Activated CD4-positive, alpha-beta T cell treated with anti-CD3 and anti-CD28 coated beads for 24 hours (primary cell): ENCODE data around the gene EP400.
"Not testable (repeated sequence)": the region's sequence is repeated elsewhere in the genome, so short reads cannot be mapped to it uniquely, and the experiment has no call there.

Experiments used
- DNase-seq, 2 donors: peaks; one replicate each; pipeline ENCODE4 v3.0.0-alpha.2; 2020; ENCODE audit warnings: low read depth in 2 of 2

The EP400 gene

DNA sequence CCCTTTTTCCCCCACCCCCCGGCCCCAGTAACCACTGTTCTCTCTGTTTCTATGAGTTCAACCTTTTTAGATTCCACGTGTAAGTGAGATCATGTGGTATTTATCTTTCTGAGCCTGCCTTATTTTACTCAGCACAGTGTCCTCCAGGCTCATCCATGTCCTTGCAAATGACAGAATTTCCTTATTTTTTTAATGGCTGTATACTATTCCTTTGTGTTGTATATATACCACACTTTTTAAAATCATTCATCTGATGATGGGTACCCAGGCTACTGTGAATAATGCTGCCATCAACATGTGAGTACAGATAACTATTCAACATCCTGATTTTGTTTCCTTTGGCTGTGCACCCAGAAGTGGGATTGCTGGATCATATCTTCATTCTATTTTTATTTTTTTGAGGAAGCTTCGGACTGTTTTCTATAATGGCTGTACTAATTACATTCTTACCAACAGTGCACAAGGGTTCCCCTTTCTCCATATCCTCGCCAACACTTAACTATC is 139.7 kb downstream of the EP400 start:
- DNase-seq, result no peak

DNA sequence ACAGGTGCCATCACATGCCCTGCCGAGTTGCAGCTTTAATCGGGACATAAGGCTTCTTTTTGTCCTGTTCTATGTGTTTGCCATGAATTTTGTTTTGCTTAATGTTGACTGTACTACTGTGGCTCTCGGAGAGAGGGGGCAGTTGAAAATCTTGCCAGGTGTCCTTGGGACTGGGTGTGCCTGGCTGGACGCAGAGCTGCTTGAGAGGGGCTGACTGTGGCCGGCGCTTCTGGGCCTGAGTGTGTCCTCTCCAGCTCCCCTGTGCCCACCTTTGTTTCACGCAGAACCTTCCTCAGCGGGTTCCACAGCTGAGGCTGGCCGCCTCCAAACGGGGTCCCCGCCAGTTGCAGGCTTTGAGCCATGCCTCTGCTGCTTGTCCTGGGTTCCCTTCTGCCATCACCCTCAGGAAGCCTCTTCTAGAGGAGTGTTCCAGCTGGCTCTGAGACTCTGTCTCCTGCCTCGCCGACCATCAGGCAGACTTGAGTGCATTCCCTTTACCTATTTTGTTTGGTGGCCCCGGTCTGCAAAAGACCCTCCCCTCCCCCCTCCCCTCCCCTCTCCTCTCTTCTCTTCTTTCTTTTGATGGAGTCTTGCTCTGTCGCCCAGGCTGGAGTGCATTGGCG is 144.6 kb downstream of the EP400 start:
- DNase-seq, result no peak

DNA sequence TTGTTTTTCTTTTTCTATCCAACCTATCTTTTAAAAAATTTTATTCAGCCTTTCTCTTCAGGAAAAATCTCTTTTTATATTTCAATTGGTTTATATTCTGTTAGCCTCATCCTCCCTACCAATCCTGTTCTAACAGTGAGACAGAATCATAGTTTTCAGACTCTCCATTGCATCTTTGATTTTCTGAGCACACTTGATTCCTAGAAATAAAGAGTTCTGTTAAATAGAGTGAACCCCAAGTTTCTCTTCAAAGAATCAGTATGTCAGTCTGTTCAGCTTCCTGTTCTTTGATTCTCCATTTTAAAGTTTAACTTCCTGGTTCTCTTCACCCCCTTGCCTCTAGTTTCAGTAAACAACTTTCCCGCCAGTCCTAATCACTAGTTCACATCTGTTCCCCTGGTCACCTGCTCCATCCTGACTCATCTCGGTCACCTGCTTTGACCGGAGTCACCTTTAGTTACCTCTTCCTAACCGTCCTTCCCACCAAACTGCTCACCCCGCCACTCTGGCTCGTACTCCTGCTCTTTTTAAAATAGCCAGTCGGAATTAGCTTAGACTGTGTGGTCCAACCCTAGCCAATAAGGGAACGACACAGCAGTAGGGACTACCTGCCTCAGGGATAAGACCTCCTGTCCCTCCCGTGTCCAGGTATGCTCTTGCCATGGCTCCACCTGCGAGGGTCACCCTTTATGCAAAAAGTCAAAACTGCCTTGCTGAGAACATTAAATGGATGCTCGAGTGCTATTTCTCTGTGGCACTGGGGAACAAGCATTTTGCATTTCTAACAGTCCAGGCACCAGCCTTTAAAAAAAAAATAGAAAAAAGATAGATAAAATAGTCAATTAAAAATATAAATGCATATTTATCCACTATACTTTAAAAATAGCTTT is 146.0 kb downstream of the EP400 start:
- no peak for DNase-seq

DNA sequence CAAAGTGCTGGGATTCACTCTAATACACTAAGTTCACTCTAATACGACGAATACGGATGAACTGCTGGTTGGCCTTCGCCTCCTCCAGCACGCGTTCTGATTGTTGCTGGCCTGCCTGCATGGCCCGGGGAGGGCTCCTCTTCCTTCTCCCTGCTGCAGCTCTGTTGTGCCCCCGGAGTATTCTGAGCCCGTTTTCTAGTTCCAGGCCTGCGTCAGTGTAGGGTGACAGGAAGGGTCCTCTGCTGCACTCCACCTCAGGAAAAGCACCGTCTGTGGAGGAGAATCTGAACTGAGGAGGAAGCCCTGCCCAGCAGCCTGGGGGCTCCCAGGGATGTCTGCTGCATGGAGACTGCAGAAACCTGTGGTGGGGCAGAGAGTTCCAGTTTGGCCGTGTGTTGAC is 150.0 kb downstream of the EP400 start:
- DNase-seq, result no peak

DNA sequence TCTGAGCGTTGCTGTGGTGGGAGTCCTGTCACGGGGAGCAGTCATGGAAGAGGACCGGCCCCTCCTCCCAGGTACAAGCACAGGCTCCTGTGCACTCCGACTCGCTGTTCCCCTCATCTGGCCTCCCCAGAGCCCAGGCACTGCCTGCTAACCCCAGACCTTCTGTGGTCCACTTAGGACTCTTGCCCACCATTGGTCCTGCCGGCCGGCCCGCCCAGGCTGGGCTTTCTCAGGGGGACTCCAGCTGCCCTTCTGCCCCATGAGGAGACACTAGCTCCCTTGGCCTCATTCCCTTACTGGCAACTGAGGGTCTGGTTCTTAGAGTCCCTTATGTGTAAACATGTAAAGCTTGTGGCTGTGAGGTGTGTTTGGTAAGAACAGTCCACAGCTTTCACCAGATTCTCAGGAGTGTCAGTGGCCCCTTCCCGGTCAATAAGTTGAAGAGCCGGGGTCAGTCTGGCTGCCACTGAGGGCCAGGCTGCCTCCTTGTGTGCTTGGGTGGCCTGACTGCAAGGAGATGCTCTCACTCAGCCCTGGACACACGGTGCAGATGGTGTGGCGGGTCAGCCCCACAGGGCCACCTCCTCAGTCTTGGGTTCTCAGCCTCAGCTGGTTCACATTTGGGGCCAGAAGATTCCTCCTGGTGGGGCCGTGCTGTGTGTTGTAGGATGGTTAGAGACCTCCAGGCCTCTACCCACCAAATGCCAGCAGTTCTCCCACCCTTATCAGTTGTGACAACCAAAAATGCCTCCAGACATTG is 150.7 kb downstream of the EP400 start:
- DNase-seq, result no peak

DNA sequence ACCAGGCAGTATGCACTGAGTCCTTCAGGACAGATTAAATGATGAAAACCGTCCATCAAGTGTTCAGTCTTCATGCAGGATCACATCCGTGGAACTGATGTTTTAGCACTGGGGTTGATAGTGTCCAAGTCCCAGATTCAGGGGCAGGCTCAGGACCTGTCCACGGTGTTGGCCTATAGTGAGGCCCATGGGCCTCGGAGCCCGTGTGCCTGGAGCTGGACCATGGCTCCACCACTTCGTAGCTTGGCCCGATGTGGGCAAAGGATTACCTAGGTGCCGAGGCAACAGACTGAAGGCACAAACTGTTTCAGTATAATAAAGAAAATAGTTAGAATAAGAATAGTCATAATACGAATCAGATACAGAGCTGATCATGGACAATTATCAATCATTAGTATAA is 152.6 kb downstream of the EP400 start:
- no peak for DNase-seq

DNA sequence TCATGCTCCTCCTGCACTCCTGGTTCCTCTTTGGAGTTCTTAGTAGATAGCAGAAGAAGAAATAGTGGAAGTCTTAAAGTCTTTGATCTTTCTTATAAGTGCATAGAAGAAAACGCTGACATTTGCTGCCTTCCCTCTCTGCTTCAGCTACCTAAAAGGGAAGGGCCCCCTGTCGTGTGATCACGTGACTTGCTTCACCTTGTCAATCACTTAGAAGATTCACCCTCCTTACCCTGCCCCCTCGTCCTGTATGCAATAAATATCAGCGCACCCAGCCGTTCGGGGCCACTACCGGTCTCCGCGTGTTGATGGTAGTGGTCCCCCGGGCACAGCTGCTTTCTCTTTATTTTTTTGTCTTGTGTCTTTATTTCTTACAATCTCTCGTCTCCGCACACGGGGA is 153.3 kb downstream of the EP400 start:
- not testable (repeated sequence) for DNase-seq

DNA sequence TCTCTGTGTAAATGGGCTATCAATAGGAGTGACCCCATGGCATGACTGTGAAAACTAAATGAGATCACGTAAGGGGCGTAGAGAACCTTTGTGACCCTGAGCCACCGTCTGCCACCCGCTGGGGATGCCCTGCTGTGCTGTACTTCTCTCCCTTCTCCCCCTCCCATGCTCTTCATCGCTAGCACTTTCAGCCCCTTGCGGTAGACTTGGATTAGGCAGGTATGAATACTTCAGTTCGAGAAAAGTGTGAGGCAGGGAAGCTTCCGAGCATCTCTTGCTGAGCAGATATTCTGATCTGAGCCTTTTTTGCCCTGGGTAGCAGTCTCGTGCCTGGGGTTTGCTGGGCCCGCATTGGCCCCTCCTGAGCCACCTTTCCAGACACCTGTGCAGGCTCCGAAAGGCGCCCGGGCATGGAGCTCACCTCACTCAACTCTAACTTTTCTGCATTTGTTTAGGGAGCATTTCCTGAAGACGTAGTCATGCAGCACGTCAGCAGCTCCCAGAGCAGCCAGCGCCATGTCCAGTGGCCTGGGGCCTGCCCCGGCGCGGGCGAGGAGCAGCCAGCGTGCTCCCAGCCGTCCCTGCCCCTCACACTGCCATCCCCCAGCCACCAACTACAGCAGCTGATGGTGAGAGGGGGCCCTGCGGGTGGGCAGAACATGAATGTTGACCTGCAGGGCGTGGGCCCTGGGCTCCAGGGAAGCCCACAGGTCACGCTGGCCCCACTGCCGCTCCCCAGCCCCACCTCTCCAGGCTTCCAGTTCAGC is 154.0 kb downstream of the EP400 start:
- no peak for DNase-seq

DNA sequence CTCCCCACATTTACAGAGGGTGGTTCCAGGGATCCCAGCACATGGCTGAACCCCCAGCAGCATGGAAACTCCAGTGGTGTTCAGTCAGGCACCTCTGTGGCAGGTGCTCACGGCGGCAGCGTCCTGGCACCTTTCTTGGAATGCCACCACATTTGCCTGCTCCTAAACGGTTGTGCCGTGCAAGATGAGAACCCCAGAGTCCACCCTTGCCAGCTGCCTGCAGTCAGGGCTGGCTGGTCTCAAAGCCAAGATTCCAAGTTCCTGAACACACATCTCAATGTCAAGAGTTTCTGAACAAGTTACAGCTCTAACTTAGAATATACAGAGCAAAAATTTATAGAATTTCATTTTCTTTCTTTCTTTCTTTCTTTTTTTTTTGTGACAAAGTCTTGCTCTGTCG is 155.7 kb downstream of the EP400 start:
- no peak for DNase-seq

DNA sequence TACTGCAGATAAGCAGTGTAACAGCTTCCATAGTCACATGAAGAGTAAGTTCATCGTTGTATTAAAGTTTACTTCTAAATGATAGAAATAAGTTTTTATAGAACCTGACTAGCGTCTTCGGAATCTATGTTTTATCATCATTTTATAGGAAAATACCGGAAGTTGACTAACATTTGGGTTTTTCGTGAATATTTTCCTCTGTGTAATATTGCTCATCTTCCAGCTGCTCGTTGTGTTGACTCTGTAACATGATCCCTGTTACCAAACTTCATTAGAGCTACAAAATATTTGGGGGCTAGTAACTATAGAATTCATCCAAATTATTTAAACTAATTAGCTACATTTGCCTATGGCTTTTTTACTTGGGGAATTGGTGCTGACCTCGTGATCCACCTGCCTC is 157.2 kb downstream of the EP400 start:
- no peak for DNase-seq

DNA sequence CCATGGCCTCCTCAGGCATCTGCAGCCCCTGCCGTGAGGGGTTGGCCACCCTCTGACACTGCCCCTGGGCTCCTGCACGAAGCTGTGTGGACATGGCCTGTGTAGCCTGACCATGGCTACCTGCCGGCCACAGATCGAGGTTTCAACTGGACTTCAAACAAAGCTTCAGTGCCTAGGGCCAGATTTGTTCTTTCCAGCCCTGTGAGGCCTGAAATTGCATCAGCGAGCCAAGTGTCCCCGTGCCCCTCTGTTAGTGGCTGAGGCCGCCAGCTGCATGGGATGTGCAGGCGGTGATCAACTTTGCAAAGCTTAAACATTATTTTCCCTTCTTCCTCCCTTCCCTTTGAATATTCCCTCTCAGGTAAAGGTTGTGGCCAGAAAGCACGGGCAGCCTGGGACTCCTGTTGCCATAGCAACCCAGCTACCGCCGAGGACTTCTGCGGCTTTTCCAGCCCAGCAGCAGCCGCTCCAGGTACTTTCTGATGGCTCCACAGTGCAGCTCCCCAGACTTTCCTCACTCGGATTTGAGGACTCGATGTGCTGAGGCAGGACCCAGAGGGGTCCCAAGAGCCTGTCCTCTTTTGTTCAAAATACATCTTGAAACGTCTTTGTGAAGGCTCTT is 158.6 kb downstream of the EP400 start:
- DNase-seq, result no peak

DNA sequence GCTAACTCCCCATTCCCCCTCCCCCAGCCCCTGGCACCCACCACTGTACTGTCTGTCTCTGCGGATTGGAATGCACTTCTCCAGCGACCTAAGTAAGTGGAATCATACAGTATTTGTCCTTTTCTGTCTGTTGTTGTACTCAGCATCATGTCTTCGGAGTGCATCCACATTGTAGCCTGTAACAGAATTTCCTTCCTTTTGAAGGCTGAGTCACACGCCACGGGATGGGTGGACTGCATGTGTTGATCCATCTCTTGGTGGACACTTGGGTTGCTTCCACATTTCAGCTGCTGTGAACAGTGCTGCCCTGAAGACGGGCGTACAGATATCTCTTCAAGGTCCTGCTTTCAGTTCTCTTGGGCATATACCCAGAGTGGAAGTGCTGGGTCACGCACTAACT is 160.0 kb downstream of the EP400 start:
- no peak for DNase-seq

DNA sequence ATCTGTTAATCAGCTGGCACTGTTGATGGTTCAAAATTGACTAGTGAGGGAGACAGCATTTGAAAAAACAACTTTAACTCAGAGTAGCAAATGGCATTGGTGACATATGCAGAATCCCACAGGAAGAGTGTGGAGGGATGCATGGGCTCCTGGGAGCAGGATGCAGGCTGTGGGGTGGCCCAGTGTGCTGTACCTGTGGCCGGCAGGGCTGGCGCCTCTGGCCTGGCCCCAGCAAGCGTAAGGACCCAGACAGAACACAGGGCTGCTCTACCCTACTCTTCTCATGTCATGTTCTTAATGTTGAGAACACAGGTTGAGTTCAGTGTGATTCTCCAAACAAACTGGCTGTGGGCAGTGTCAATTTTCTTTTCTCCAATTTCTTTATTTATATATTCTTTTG is 160.9 kb downstream of the EP400 start:
- no peak for DNase-seq

DNA sequence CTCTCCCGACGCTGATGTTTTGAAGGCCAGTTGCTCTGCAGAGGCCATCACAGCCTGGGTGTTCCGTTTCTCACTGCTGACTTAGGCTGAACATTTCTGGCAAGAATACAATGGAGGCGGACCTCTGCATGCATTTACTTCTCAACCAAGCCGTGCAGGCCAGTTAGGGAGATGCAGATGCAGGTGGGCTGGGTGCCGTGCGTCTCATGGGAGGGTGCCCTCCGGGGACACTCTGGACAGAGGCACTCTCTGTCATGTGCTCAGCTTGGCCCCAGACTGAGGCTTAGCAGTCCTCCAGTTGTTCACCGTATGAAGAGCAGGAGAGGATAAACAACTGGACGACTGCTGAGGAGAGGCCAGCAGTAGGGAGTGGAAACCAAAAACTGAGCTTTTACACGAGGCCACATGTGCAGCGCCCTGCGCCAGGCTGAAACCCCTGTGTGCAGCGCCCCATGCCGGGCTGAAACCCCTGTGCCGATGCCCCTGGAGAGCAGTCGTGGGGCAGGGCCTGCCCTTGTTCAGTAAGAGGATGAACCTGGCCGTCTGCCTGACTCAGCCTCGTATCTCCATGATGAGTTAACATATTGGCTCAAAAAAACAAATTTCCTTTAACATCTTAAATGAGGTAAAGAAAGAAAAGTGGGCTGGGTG is 162.0 kb downstream of the EP400 start:
- no peak for DNase-seq

DNA sequence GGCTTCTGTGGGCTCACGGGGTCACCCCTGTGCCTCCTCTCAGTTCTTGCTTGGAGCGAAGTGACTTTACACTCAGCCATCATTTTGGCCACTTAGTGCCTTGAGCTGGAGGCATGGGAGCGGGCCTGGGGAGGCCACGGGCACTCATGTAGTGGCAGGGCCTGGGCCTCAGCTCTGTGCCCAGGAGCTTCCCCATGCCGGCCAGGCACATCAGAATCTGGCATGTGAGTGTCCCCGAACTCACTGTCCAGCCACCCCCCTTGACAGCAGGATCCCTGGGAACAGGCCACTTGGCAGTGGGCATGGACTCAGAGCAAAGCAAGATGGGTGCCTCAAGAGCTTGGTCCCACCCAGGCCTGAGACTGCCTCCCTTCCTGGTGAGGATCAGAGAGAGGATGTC is 164.9 kb downstream of the EP400 start:
- no peak for DNase-seq

DNA sequence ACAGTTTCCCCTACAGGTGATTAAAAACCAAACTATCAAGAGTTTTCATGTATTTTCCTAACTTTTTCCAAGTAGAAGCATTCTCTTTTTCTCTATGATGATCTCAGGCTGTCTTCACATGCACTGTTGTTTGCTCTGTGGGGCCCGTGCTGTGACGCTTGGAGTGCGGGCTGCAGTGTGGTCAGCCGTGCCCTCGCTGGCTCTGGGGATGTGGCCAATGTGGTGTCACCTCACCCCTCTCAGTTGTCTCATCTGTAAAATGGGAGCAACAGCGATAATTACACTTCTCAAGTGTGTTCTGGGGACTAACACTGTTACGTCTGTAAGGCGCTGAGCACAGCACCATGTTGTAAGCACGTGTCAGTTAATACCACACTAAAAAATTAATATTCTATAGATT is 165.8 kb downstream of the EP400 start:
- no peak for DNase-seq

DNA sequence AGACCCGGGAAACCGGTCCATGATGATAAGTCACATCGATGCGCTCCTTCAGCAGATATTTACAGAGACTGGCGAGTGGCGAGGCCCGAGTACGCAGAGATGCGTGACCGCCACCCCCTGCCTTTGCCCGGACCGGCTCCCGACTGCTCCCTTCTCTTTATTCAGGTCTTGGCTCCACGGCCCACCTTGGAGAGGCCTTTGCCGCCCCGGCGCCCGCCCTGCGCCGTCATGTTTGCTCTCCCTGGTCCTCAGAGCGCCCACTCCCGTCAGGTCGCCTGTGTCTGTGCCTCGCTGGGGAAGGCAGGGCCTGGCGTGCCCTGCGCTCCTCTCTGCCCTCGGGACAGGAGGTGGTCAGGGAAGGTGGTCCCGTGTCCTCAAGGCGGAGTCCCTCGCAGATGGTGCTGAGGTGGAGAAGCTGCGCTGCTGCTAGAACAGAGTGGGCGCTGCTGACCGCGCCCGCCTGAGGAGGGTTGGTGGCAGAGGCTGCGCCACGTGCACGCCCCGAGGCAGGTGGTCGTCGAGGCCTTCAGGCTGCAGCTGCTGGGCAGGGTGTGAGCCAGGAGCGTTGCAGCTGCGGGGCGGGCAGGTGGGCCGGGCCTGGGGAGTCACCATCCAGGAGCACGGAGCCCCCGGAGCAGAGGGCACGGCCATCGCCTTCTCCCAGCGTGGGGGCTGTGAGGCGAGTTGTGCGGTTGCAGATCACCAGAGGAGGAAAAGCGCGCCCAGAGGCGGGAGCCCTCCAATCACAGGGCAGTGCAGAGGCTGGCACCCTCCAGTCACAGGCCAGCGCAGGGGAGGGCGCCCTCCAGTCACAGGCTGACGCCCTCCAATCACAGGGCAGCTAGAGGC is 167.2 kb downstream of the EP400 start:
- DNase-seq, result no peak

DNA sequence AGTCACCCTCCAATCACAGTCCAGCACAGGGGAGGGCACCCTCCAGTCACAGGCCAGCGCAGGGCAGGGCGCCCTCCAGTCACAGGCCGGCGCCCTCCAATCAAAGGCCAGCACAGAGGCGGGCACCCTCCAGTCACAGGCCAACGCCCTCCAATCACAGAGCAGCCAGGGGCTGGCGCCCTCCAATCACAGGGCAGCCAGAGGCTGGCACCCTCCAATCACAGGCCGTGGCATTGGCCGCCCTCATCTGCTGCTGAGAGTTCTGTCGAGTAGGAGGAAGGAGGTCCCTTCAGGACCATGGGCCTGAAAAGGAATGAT is 167.8 kb downstream of the EP400 start:
- DNase-seq, result no peak

DNA sequence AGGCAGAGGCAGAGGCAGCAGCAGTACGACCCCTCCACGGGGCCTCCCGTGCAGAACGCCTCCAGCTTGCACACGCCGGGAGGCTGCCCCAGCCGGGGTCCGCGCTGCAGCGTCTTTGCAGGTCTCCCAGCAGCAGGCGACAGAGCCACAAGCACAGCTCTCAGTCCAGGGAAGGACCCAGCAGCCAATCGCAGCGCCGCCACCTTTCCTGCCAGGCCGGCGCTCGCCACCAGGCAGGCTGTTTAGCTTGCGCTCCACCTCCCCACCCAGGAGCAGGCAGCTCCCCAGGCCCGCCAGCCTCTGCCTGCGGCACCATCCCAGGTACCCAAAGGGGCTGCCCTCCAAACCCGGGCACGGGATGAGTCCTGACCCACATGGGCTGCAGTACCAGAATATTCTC is 169.1 kb downstream of the EP400 start:
- no peak for DNase-seq

DNA sequence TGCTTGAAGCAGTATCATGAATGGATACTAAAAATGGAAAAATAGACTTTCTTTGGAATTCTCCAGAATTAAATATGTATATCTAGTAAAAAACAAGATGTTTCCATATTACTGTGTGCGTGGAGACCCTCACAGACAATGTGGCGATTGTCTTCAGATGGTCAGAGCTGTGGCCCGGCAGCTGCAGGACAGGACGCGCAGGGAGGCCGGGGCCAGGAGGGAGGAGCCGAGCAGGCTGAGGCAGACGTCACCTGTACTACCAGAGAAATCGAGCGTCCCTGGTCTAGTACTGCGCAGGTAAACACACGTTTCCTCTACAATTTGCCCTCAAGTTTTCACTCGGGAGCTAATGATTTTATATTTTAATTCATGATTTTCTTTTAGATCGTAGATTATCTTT is 171.5 kb downstream of the EP400 start:
- DNase-seq, result no peak
